ENCODE data around the gene SPOCK1.

DNA sequence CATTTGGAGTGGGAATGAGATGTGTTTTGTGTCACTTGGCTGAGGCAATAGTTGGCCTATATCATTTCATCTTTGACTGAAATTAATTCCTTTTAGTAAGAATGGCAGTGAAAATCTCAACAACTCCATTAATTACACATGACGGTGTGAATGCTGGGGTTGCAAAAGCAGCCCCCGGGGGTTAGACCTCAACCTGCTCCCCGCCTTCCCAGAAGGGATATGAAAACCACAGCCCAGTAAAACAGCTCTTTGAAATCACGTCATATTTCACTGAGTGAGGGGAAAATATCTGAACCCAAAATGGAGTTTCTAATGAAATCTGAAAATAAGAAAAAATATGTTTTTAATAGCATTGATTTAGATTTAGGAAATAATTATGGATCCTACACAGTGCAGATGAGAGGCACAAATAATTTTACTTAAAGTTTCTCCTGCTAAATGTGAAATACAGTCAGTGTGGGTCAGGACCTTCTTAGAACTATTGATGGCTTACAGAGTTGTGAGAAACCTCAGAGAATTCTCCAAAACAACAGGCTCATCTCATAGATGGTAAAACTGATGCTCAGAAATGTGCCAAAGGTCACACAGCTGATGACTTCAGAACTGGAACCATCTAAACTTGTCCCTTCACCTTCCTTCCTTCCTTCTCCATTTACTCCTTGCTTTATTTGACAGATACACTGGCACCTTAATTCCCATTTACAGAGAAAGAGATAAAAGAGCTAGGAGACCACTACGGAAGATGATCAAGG, 96.5 kb downstream of the SPOCK1 start:
- TF ChIP-seq FOXA1 (IDR thresholded peaks at IDR 0.05) = no peak
- TF ChIP-seq FOXA1 (CRISPR knock-in tag; IDR thresholded peaks at IDR 0.05) = no peak
- no peak for TF ChIP-seq PHF5A (CRISPR knock-in tag; IDR thresholded peaks at IDR 0.05; ENCODE audit: low read depth, unreplicated experiment)
- no peak for TF ChIP-seq USF2 (IDR thresholded peaks at IDR 0.05; ENCODE audit: low read depth, low read length)
- no peak for TF ChIP-seq USF2 (CRISPR knock-in tag; IDR thresholded peaks at IDR 0.05; ENCODE audit: borderline replicate concordance)
- TF ChIP-seq JUNB (CRISPR knock-in tag; IDR thresholded peaks at IDR 0.05; ENCODE audit: borderline replicate concordance) = no peak
- TF ChIP-seq AGO1 (IDR thresholded peaks at IDR 0.05; ENCODE audit: low read depth, low read length, poor library complexity, severe bottlenecking) = no peak
- TF ChIP-seq HNRNPLL (IDR thresholded peaks at IDR 0.05; ENCODE audit: low read depth, low read length, poor library complexity, severe bottlenecking) = no peak
- TF ChIP-seq, protein P1, sequence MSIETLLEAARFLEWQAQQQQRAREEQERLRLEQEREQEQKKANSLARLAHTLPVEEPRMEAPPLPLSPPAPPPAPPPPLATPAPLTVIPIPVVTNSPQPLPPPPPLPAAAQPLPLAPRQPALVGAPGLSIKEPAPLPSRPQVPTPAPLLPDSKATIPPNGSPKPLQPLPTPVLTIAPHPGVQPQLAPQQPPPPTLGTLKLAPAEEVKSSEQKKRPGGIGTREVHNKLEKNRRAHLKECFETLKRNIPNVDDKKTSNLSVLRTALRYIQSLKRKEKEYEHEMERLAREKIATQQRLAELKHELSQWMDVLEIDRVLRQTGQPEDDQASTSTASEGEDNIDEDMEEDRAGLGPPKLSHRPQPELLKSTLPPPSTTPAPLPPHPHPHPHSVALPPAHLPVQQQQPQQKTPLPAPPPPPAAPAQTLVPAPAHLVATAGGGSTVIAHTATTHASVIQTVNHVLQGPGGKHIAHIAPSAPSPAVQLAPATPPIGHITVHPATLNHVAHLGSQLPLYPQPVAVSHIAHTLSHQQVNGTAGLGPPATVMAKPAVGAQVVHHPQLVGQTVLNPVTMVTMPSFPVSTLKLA (IDR thresholded peaks at IDR 0.05) = no peak
- TF ChIP-seq PHF8 (CRISPR knock-in tag; IDR thresholded peaks at IDR 0.05) = no peak
- TF ChIP-seq TAF1 (CRISPR knock-in tag; IDR thresholded peaks at IDR 0.05) = no peak
- no peak for TF ChIP-seq NFE2L2 (IDR thresholded peaks at IDR 0.05; ENCODE audit: low read length)
